Activated CD4-positive, CD25-positive, alpha-beta regulatory T cell treated with anti-CD3 and anti-CD28 coated beads, Interleukin-2, amount 50 U/mL, for 24 hours (primary cell): Measurements from ENCODE around the gene PRELID1.
"Not testable (repeated sequence)": the region's sequence is repeated elsewhere in the genome, so short reads cannot be mapped to it uniquely, and the experiment has no call there.

Experiments used
- ATAC-seq, 2 donors: fragments of 150-1000 bp; cut with Tn5 transposase; one replicate each; pipeline ENCODE4 v1.10.0; 2021; ENCODE audit warnings: mild to moderate bottlenecking in 1 of 2, moderate library complexity in 1 of 2

The PRELID1 gene

DNA sequence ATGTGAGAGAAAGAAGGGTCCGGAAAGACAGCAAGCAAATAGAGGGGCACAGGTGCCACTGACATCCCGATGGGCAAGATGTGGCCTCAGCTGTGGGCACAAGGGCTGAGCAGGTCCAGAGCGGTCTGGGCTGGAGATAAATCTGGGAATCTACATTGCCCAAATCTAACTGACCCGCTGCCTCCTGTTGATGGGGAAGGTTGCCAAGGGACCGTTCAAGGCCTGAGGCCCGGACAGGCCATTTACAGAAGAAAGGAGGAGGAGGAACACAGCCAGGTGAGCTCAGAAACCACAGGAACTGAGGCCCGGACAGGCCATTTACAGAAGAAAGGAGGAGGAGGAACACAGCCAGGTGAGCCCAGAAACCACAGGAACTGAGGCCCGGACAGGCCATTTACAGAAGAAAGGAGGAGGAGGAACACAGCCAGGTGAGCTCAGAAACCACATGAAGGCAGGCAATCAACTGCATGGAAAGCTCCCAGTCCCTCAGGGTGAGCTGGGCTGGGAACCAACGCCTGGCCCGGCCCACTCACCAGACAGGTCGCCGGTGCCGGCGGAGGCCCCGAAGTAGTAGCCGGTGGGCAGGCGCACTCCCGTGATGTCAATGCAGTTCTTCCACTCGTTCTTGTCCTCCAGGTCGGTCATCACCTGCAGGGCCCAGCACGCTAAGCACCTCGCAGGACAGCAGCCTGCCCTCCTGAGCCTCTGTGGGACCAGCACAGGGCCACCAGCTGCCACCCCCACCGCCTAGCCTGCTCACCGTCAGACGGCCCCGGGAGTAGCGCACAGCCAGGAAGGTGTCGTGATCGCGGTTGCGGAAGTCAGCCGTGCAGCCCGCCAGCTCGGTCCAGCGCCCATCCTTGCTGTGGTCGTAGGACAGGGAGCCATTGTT lies 33.2 kb downstream of the PRELID1 start:
- ATAC-seq, result no peak

DNA sequence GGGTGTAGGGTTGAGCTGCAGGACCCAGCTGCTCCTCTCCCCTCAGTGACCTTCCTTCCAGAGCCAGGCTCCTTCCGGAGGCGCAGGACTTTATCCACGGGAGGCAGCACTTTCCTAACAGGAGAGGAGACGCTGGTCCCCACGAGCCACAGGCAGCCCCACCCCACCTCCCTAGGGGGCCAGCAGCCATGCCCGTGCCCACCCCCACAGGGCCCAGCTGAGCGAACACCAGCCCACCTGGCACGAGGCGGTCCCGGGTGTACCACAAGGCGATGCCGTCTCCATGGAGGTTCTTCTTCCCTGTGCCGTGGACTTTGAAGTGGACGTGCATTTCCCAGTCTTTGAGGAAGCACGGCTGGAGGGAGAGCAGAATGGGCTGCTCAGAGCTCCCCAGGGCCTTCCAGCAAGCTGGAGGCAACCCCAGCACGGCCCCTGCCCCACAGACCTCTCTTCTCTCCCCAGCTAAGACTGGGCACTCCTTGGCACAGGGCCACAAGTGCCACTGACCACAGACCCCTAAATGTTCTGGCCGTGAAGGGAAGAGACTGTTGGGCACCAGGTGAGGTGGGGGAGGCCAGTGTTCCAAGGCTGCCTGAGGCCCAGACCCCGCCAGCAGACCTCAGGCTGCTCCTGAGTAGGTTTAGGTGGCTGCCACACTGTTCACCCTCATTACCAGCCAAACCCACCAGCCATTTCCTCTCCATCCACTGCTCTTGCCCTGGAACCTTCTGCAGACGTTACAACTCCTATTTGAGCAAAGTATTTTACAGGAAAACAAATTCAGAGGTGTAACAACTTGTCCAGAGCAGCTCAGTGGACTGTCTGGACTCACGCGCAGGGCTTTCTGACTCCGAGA lies 34.9 kb downstream of the PRELID1 start:
- no peak for ATAC-seq

- ATAC-seq, result no peak
Observed at GRCh38 chr5:177339107-177339638, 35.6 kb downstream of the PRELID1 start.

DNA sequence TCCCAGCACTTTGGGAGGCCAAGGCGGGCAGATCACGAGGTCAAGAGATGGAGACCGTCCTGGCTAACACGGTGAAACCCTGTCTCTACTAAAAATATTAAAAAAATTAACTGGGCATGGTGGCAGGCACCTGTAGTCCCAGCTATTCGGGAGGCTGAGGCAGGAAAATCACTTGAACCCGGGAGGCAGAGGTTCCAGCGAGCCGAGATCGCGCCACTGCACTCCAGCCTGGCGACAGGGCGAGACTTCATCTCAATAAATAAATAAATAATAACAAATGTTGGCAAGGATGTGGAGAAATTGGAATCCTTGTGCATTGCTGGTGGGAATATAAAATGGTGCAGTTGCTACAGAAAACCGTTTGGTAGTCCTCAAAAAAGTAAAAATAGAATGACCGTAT lies 39.4 kb downstream of the PRELID1 start:
- not testable (repeated sequence) for ATAC-seq

DNA sequence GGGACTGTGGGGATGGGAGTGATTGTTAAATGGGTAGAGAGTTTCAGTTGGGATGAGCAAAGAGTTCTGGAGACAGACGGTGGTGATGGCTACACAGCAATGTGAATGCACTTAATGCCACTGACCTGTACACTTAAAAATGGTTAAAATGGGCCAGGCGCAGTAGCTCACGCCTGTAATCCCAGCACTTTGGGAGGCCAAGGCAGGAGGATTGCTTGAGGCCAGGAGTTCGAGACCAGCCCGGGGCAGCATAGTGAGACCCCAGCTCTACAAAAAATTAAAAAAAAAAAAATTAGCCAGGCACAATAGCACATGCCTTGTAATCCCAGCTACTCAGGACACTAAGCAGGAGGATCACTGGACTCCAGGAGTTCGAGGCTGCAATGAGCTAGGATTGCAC lies 40.2 kb downstream of the PRELID1 start:
- no peak for ATAC-seq

DNA sequence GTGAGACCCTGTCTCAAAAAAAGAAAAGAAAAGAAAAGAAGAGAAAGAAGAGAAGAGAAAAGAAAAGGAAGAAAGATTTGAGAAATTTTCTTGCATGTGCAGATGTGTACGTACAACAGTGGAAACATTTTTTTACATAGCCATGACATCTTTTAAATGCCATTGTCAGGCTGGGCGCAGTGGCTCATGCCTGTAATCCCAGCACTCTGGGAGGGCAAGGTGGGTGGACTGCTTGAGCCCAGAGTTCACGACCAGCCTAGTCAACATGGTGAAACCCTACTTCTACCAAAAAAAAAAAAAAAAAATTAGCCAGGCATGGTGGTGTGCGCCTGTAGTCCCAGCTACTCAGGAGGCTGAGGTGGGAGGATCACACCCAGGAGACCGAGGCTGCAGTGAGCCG lies 41.3 kb downstream of the PRELID1 start:
- ATAC-seq, result no peak

DNA sequence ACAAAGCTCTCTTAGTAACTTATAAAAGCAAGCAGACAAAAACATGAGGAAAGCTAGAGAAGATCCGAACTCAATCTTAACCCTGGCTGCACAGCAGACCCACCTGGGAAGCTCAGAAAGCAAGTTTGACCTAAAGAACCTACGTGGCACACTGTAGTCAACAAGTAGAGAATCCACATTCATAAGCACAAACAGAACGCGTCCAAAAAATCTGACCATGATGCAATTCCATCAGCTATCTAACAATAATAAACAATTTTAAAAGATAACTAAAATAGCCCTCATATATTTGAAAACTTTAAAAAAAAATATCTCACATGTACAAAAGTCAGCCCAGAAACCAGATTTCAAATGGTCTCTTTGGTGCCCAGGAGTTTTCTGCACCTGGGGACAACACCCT lies 43.2 kb downstream of the PRELID1 start:
- ATAC-seq, result no peak

GRCh38 chr5:177347699-177348098 lies 44.1 kb downstream of the PRELID1 start:
- ATAC-seq, result no peak

- ATAC-seq, result no peak
Observed at GRCh38 chr5:177349362-177349647, 45.7 kb downstream of the PRELID1 start.

DNA sequence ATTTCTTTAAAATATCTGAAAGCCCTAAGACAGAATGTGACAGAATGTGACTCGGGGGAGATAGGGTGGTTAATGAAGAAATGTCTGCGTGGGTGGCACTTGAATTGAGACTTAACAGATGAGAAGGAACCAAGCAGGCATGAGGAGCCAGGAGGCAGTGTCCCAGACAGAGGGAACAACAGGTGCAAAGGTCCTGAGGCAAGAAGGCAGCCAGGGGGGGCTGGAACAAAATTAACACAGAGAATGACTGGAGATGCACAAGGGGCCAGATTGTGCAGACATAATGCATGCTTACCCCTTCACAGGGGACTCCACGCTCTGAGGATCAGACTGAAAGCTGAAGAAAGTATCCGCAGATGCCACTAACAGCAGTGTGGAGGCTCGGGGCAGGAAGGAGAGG lies 46.2 kb downstream of the PRELID1 start:
- no peak for ATAC-seq

- no peak for ATAC-seq
Observed at GRCh38 chr5:177350776-177351391, 47.3 kb downstream of the PRELID1 start.

DNA sequence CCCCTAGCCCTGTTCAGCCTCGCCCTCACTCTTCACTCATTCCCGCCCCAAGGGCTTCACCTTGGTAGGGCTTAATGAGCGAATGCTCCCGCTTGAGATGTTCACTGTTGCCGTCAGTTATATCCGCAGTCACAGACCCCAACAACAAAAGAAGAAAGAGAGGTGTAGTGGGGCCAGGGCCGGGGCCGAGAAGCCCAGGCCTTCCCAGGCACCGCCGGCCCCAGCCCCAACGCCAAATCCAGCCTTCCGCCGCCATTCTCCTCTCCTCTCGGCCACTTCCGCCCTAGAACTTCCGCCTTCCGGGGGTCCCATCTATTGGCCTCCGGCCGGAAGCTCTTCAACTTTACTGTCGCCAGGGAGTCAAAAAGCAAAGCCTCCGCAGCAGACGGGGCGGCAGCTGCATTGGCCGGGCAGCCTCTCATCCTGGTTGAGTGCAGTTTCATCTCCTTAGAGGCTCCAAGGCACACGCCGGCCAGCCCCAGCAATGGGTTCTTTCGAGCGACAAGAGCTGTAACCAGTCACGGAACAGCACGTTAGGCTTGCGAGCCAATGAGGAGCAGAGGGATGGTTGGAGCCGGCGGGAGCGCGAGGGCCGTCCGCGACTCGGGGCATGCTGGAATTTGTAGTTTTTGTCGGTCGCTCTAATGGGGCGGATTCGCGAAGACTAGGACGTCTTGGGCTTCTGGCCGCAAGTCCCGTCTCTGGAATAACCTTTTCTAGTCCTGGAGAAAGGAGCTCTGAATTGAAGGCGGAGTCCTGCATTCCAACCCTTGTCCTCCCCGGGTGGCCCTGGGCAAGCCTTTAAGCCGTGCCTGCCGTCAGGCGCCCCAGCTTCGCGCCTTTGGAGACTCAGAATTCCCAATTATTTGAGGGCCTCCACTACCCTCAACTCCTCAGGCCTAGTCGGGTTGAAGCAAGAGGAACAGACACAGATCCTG lies 48.1 kb downstream of the PRELID1 start, which contains the start of gene LMAN2:
Gene LMAN2, minus strand, starts transcription at position 277 of the 938 bp plus-strand sequence. Its CDS starts 21 bp downstream, at position 256.
- ATAC-seq, result peak; percentile 98

GRCh38 chr5:177353093-177353492 lies 49.5 kb downstream of the PRELID1 start:
- no peak for ATAC-seq

- no peak for ATAC-seq
Observed at GRCh38 chr5:177354256-177354655, 50.7 kb downstream of the PRELID1 start.

- no peak for ATAC-seq
Observed at GRCh38 chr5:177354711-177355110, 51.1 kb downstream of the PRELID1 start.

DNA sequence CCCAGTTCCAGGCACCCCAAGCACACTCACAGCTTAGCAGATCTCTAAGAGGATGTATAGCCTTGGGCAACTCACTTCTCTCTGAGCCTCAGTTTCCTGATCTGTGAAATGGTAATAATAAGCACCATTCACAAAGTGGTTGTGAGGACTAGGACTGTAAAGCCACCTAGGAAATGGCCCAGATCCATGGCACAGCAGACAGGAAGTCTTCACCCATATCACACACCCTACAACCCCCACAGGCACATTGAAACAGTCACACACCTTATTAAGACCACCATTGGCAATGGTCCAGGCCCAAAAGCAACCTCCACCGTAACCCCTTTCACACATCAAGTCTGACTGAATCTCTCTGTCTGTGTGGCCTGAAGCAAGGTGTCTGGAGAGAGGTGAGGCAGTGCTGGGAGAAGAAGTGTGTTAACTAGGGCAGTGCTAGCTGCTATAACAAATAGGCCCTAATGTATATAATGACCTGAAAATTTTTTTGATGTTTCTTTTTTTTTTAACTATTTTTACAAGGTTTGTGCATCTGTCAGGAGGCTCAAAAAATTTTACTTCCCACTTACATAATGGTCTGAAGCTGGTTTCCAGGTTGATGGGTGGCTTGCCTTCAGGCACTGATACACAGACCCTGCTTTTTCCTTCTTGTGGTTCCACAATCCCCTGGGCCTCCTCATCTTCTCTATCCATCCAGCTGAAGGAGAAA lies 51.7 kb downstream of the PRELID1 start:
- no peak for ATAC-seq

DNA sequence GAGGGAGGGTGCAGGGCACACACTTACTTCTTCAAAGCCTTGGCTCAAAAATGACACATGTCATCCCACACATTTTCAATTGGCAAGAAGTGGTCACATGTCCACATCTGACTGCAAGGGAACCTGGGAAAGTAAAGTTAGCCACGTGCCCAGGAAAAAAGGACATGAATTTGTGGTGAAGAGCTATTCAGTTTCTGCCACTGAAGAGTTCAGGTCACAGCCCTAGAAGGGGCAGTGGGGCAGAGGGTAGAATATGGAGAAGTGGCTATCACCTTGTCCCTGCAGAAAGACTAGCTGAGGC lies 52.2 kb downstream of the PRELID1 start:
- no peak for ATAC-seq
